HG02981 (cell line): ENCODE results near the gene SENP6.

Experiments used
- ATAC-seq: cut with Tn5 transposase; IDR thresholded peaks from one replicate; pipeline ENCODE4 v1.9.1; 2021; ENCODE audit warnings: mild to moderate bottlenecking, moderate library complexity; ENCODE audit not compliant: unreplicated experiment

Gene SENP6

DNA sequence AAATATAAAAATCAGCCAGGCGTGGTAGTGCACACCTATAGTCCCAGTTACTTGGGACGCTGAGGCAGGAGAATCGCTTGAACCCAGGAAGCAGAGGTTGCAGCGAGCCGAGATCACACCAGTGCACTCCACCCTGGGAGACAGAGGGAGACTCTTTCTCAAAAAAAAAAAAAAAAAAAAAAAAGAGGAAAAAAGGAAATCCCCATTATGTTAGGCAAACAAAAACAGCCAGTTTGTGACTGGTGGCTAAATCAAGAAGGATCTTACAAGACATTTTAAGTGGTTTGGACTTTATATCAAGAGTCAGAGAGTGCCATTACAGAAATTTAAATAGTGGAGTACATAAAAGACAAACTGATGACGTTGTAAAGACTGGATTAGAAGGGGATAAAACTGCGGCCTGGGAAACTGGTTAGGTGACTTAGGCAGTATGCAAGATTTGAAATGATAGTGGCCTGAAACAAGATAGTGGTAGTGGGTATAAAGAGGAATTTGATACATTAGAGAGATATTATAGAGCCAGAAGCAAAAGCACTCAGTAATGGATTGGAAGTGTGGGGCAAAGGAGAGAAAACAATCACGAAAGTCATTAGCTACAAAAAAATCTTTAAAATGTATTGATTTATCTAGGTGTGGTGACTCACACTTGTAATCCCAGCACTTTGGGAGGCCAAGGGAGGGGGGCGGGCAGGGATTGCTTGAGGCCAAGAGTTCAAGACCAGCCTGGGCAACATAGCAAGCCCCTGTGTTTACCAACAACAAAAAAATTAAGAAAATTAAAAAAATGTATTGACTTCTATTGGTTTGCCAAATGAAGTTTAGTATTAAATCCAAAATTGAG, 145.7 kb downstream of the SENP6 start:
- ATAC-seq, result no peak

- peak; percentile 6 for ATAC-seq
Measured at GRCh38 chr6:75748003-75748742, 146.5 kb downstream of the SENP6 start.

DNA sequence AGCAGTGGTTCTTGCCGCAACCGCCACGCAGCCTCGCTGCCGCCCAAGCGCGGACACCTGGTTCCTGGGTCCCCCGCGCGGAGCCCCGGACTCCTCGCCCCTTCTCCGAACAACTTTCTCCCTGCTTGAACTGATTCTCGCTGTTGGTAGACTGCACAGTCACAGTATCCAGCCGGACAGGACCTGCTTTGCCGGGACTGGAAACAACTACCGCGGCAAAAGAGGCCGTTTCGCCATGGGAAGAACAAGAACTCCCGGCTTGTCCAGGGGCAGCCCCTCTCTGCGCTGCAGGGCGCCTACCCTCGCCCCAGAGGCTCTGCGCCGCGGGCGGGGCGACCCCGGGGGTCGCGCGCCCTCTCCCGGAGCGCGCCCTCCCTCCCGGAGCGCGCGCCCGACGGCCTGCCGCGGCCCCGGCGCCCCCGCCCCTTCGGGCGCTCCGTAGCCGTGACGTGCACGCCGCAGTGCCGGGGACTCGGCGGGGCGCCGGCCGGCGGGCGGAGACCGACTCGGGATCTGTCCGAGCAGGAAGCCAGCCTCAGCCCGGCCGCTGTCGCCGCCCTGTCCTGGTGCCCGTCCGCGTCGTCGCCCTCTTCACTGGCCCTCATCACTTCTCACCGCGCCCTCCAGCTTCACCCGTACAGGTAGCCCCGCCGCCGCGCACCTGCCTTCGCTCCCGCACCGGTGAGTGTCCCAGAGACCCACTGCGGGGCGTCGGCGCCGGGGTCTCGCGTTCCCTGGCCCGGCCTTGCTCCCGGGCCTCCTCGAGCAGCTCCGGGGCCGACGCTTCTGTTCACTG, 147.3 kb downstream of the SENP6 start, which contains the start of gene MYO6:
Gene MYO6, plus strand, starts transcription at position 497 of the 796 bp plus-strand sequence. CDS start 68,309 bp downstream, outside the sequence.
- peak; percentile 75 for ATAC-seq

DNA sequence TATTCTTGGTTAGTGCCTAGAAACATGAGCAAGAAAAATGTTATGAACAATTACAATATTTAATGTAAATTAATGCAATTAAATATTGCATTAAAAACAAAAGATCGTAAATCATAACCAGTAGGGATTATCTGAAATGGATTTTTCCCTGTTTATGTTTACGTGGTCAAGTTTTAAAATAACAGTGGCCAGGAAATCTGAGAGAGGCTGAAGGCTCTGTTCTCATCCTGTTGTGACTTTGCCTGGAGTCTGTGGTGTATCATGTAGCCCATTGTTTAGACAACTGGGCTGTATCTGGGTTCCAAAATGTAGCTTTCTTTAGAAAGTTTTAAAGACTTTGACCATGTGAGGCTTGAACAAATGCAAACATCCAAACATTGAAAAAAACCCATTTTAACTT, 149.8 kb downstream of the SENP6 start:
- ATAC-seq, result no peak

- no peak for ATAC-seq
Measured at GRCh38 chr6:75752365-75752764, 150.7 kb downstream of the SENP6 start.

GRCh38 chr6:75755704-75756103, 154.0 kb downstream of the SENP6 start:
- no peak for ATAC-seq

GRCh38 chr6:75757295-75757694, 155.6 kb downstream of the SENP6 start:
- ATAC-seq, result no peak

DNA sequence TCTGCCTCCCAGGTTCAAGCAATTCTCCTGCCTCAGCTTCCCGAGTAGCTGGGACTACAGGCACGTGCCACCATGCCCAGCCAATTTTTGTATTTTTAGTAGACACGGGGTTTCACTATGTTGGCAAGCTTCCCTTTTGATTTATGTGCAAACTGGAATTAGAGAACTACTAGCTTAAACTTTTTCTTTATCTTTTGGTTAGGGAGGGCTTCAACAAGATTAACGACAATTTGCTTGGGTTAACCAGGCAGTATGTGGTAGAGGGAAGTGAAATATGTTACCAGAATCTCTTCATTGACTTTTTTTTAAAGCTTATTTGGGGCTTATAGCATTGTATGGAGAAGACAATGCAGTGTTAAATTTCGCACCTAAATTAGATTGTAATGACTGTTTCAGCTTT, 156.4 kb downstream of the SENP6 start:
- ATAC-seq, result no peak

- ATAC-seq, result no peak
Measured at GRCh38 chr6:75759207-75759606, 157.5 kb downstream of the SENP6 start.

- ATAC-seq, result no peak
Measured at GRCh38 chr6:75760320-75760719, 158.6 kb downstream of the SENP6 start.

- ATAC-seq, result no peak
Measured at GRCh38 chr6:75761489-75761888, 159.8 kb downstream of the SENP6 start.

GRCh38 chr6:75762063-75762462, 160.4 kb downstream of the SENP6 start:
- no peak for ATAC-seq

GRCh38 chr6:75766387-75766786, 164.7 kb downstream of the SENP6 start:
- no peak for ATAC-seq
